NT2/D1 (cell line): ENCODE data around the gene SMC1B.

Experiments used
- DNase-seq: peaks from one replicate; pipeline ENCODE4 v3.0.0-alpha.2; 2011; ENCODE audit warnings: low read depth, low spot score
- H3K27me3 ChIP-seq: 2 replicates; pipeline ENCODE4 v1.6.0; 2011; ENCODE audit warnings: mild to moderate bottlenecking; ENCODE audit not compliant: insufficient read length, insufficient read depth
- H3K36me3 ChIP-seq: 2 replicates; pipeline ENCODE4 v1.6.1; 2011; ENCODE audit warnings: mild to moderate bottlenecking, low read length, mixed read lengths; ENCODE audit not compliant: insufficient read depth, insufficient read length
- H3K4me1 ChIP-seq: 2 replicates; pipeline ENCODE4 v1.5.1; 2011; ENCODE audit not compliant: insufficient read depth, insufficient read length
- H3K4me3 ChIP-seq: 2 replicates; pipeline ENCODE4 v1.5.1; 2011; ENCODE audit warnings: low read depth; ENCODE audit not compliant: insufficient read length
- H3K9ac ChIP-seq: 2 replicates; pipeline ENCODE4 v1.6.0; 2011; ENCODE audit warnings: low read depth; ENCODE audit not compliant: insufficient read length
- H3K9me3 ChIP-seq: 2 replicates; pipeline ENCODE4 v1.5.1; 2011; ENCODE audit warnings: mild to moderate bottlenecking, low read length; ENCODE audit not compliant: insufficient read depth
- SUZ12 ChIP-seq: IDR thresholded peaks from 2 replicates; pipeline ENCODE4 v1.6.1; 2011; ENCODE audit not compliant: insufficient read length, insufficient read depth; ENCODE audit errors: extremely low read depth
- YY1 ChIP-seq: IDR thresholded peaks from 2 replicates; pipeline ENCODE4 v1.6.1; 2011; ENCODE audit not compliant: insufficient read length, insufficient read depth
- ZNF274 ChIP-seq: IDR thresholded peaks from 2 replicates; pipeline ENCODE4 v1.6.1; 2011; ENCODE audit warnings: mild to moderate bottlenecking, low read depth, low read length

Gene SMC1B

GRCh38 chr22:45320357-45320976 lies 92.9 kb downstream of the SMC1B start:
- H3K36me3 ChIP-seq, result peaks cover 27% of the 10 kb centered on the region
- no peak overlapping the region for H3K9ac ChIP-seq
- TF ChIP-seq SUZ12 (no peak), YY1 (no peak), ZNF274 (no peak)
- no peaks in the 10 kb centered on the region for H3K9me3 ChIP-seq
- no peaks in the 10 kb centered on the region for H3K4me1 ChIP-seq
- H3K4me3 ChIP-seq, result no peak overlapping the region
- H3K27me3 ChIP-seq, result no peaks in the 10 kb centered on the region
- no peak for DNase-seq

GRCh38 chr22:45319324-45319685 lies 94.1 kb downstream of the SMC1B start:
- H3K27me3 ChIP-seq, result no peaks in the 10 kb centered on the region
- H3K4me1 ChIP-seq, result no peaks in the 10 kb centered on the region
- H3K9ac ChIP-seq, result no peak overlapping the region
- no peak for DNase-seq
- TF ChIP-seq SUZ12 (no peak), ZNF274 (no peak), YY1 (no peak)
- H3K36me3 ChIP-seq, result peaks cover 21% of the 10 kb centered on the region
- H3K9me3 ChIP-seq, result no peaks in the 10 kb centered on the region
- H3K4me3 ChIP-seq, result no peak overlapping the region

- TF ChIP-seq ZNF274 (no peak), YY1 (no peak), SUZ12 (no peak)
- no peak overlapping the region for H3K9ac ChIP-seq
- no peaks in the 10 kb centered on the region for H3K9me3 ChIP-seq
- H3K36me3 ChIP-seq, result peaks cover 16% of the 10 kb centered on the region
- no peaks in the 10 kb centered on the region for H3K27me3 ChIP-seq
- no peak for DNase-seq
- H3K4me1 ChIP-seq, result no peaks in the 10 kb centered on the region
- H3K4me3 ChIP-seq, result no peak overlapping the region
Observed at GRCh38 chr22:45318558-45319323, 94.7 kb downstream of the SMC1B start.

DNA sequence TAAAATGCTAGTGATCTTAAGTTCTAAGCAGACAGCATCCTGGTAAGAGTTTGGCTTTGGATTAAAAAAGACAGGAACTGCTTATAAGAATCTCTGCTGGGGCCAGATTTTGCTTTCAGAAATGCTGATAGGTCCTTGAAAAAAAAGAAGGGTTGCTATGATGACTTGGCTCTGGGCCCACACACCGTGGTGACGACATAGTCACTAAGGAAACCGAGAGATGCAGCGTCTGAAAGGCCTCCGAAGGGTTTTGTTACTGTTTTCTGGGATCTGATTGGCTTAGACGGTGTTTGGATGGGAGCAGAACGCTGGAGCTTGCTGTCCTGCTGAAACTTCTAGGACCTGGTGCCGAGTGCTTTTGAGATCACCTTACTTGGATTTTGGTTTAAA lies 95.2 kb downstream of the SMC1B start:
- DNase-seq, result no peak
- Histone ChIP-seq H3K9me3 (no peaks in the 10 kb centered on the region), H3K4me3 (no peak overlapping the region), H3K4me1 (no peaks in the 10 kb centered on the region), H3K9ac (no peak overlapping the region), H3K36me3 (peaks cover 10% of the 10 kb centered on the region), H3K27me3 (no peaks in the 10 kb centered on the region)
- no peak for TF ChIP-seq ZNF274
- TF ChIP-seq YY1, result no peak
- no peak for TF ChIP-seq SUZ12

DNA sequence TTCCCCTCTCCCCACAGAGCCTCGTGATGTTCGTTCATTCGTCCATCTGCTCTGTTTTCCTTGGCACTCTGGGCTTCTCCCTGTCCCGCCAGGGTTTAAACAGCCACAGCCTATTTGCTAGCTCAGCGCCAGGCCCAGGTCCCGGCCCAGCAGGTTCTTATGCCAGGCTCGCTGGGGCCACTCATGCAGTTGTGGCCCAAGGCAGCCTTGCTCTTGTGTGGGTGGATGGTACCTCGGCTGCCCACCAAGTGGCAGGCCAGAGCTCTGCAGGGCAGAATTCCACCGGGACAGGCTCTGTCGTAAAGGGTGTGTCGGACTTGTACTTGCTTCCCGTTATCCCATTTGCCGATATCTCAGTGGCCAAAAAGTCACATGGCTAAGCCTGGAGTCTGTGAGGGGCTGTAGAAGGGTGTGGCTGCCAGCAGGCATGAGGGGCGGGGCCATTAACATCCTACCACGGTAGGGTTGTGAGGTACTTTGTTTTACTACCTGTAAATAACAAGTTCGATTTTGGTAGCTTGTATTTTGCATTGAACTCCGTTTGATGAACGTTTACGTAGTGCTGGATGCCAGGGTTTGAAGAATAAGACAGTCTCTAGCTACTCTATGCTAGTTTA lies 95.7 kb downstream of the SMC1B start:
- no peaks in the 10 kb centered on the region for H3K4me1 ChIP-seq
- no peaks in the 10 kb centered on the region for H3K9me3 ChIP-seq
- H3K9ac ChIP-seq, result no peak overlapping the region
- no peak for DNase-seq
- peaks cover 5% of the 10 kb centered on the region for H3K36me3 ChIP-seq
- TF ChIP-seq ZNF274 (no peak), SUZ12 (no peak), YY1 (no peak)
- no peaks in the 10 kb centered on the region for H3K27me3 ChIP-seq
- H3K4me3 ChIP-seq, result no peak overlapping the region

DNA sequence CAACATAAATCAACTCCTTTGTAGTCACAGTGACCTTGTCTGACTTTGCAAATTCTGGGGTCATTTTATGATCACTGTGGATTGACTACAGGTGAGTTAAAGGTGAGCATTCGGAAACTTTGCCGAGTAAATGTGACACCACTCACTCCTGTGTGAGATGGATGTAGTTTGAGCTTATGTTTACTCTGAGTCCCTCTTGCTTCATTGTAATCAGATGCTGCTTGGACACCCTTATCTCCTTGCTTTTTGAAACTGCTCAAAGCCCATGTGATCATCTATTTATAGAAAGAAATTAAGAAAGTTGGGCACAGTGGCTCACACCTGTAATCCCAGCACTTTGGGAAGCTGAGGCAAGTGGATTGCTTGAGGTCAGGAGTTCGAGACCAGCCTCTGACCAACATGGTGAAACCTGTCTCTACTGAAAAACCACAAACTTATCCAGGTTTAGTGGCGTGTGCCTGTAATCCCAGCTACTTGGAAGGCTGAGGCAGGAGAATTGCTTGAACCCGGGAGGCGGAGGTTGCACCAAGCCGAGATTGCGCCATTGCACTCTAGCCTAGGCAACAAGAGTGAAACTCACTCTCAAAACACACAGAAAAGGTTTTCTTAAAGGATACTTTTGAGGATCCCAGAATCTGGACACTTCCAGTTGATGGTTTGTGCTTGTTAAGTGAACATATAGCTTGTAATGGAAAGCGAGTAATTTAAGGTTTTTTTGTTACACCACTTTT lies 96.4 kb downstream of the SMC1B start:
- DNase-seq, result no peak
- Histone ChIP-seq H3K9ac (no peak overlapping the region), H3K36me3 (peaks cover 4% of the 10 kb centered on the region), H3K4me1 (no peaks in the 10 kb centered on the region), H3K27me3 (no peaks in the 10 kb centered on the region), H3K4me3 (no peak overlapping the region), H3K9me3 (no peaks in the 10 kb centered on the region)
- TF ChIP-seq YY1 (no peak), SUZ12 (no peak), ZNF274 (no peak)
